SKM-1 (cell line): ENCODE measurements around the gene PSMA5.
"Not testable (repeated sequence)": the region's sequence is repeated elsewhere in the genome, so short reads cannot be mapped to it uniquely, and the experiment has no call there.

Experiments
- DNase-seq: peaks from one replicate; lab custom pipeline; 2025; ENCODE audit not compliant: unreplicated experiment; lab: John Stamatoyannopoulos, UW

PSMA5 gene

DNA sequence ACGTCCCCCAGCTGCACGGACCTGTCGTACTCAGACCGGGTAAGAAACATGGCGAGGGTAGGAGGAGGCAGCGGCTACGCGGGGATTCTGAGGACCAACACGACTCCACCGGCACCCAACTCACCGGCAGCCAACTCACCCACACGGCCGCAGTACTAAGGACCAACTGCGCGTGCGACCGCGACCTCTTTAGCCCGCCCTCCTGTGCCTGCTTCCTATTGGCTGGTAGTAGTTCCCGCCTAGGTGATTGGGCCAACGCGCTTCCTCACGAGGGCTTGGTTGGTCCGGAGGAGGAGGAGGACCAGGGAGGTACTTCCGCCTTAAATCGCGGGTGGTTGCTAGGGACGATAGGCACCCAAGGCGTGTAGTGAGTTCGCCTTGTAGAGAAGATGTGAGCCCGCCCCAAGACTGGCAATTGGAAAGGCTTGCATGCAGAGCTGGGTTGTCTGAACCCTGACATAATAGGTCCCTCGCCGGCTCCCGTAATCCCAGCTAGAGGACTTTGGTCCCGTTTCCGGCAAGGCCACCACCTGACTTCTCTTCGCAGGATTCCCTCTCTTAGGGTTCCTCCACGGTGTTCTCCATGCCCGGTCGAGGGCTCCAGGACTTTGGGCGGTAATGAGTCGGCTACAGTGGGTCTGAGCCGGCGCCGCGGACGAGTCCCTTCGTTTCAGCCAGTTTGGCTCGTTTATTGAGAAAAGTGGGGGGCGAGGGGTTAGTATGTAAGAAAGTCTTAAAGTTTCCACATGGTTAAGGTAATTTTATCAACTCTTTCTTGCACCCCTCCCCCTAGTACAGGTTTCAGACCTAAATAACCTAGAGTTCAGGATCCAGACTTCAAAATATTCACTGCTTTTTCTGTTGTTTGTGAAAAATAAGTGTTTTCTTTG, at the start of gene PSMA5:
Gene PSMA5 (minus strand): TSS at position 168 of the 890 bp plus-strand sequence. CDS start 118 bp downstream, at position 50.
- peak; percentile 97 for DNase-seq

DNA sequence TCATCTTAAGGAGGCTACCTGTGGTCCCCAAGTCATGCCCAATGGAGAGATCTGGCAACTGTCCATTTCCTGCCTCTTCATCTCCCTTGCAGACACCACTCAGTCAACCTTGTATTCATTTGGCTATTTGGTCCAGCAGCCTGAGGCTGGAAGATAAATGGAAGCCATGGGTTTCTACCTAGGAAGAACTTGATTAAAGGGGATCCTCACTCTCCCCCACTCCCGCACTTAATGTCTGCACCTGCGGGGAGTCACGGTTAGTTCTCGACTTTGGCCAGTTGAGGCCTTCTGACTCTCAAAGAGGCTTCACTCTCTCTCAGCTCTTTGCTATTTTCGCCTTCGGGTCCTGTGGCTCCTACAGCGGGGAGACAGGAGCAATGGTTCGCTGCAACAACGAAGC, 49.0 kb upstream of the PSMA5 start:
- DNase-seq = no peak

DNA sequence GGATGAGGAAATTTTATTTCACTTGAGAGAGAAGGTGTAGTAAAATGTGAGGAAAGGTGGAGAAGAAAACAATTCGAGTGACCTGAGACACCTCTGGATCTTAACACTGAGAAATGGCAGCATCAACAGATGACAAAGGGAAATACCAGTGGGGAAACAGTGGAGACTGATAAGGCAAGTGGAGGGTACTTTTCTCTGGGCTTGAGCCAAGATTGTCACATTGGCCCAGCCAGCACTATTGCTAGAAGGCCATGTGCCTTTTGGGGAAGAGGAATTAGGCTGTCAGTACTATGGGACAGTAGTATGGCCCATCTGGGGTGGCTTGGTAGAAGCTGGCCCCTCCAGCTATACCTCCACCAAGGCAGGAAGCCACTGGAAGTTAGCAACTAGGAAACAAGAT, 48.4 kb upstream of the PSMA5 start:
- DNase-seq = no peak

DNA sequence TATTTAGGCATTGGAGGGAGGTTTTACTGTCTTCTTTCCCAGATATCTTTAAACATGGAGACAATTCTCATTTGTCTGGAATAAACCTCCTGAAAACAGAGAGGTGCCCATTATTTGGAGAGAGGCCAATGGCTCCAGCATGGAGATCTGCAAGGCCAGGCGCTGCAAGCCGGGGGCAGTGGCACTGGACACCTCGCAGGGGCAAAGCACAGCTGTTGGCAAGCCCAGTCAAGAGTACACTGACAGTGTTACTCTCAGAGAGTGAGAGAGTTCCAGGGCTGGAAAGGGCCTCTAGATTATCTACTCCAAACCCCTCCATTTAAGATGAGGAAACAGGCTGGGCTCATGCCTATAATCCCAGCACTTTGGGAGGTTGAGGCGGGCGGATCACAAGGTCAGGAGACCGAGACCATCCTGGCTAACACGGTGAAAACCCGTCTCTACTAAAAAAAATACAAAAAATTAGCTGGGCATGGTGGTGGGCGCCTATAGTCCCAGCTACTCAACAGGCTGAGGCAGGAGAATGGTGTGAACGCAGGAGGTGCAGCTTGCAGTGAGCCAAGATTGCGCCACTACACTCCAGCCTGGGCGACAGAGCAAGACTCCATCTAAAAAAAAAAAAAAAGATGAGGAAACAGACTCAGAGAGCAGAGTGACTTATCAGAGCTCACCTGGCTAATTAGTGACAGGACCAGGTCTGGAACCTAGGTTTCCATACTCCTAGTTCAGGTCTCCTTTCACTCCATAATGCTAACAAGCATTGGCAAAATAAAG, 47.2 kb upstream of the PSMA5 start:
- not testable (repeated sequence) for DNase-seq

DNA sequence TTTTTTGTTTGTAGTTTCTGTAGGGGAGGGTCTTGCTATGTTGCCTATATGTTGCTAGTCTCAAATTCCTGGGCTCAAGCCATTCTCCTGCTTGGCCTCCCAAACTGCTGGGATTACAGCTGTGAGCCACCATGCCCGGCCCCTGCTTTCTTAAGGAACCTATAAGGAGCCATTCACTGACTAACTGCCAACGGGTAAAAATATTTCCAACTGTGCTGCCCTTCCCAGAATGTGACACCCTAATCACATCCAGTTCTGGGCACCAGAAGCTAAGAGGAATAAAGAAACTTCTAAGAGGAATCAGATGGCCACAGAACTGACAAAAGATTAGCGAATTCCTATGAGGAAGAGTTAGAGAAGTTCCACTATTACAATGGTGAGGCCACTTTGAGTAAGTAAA, 46.5 kb upstream of the PSMA5 start:
- no peak for DNase-seq

DNA sequence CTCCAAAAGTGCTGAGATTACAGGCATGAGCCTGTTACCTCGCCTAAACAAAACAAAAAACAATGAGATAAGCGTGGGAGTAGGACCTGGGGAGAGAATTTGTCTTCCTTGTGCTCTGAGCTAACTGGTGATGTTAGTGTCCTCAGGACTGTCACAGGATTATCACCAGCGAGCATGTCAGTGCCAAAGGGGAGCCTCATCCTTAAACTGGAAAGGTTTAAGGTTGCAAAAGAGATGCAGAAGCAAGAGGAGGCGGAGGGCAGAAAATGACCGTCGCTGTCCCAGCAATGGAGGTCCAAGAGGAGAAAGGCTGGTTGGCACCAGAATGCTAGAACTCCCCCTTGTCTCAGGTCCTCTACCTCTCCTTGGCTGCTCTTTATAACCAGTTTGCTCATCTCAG, 44.0 kb upstream of the PSMA5 start:
- DNase-seq = no peak

DNA sequence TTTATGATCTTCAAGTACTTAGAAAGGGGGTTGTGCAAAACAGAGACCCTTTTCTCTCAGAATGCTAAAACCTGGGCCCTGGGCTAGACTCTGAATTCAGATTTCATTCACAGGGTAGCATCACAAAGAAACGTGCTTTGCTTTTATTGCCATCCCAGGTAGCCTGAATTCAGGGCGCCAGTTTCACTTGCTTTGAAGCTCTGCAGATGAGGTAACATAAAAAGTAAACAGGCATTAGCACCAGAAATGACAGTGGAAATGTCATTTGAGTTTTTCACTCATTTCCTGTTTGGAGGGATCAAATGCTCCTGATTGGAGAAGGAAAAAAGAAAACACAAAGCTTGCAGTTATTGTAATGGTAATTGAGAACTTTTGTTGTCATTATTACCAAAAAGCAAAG, 42.7 kb upstream of the PSMA5 start:
- no peak for DNase-seq

DNA sequence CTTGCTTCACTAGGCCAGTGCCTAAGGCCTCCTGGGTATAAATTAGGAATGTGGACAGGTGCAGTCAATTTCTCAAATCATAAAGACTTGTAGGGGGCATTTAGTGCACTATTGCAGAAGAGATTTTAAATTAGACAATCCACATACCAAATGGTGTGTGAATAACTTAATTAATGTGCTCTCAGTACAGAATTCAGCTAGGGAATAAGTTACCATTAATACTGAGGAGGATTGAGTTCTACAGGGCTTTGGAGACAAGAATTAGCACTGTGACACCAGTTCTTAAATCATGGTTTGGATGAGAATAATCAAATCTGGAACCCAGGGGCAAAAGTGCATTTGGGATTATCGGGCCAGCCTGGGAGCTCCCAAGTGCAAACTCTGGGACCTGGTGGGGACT, 41.8 kb upstream of the PSMA5 start:
- DNase-seq = no peak

DNA sequence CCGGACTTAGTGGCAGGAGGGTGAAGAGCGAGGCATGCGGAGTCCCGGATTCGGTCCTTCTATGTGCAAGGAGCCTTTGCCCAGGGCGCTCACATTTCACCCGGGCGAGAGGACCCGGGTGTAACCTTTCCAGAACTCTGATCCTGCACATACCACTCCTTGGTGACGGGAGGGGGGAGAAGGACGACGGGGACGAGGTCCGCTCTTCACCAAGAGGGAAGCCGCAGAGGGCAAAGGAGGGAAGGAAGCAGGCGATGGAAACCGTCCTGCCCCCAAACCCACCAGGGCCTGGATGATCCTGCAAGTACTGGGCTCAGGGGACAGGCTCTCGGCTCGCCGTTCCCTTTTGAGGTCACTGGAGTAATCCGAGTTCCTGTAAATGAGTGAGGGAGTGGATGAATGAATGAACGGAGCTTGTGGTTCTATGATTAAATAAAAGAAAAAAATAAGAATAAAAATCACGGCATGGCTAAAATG, 41.1 kb upstream of the PSMA5 start:
- no peak for DNase-seq

DNA sequence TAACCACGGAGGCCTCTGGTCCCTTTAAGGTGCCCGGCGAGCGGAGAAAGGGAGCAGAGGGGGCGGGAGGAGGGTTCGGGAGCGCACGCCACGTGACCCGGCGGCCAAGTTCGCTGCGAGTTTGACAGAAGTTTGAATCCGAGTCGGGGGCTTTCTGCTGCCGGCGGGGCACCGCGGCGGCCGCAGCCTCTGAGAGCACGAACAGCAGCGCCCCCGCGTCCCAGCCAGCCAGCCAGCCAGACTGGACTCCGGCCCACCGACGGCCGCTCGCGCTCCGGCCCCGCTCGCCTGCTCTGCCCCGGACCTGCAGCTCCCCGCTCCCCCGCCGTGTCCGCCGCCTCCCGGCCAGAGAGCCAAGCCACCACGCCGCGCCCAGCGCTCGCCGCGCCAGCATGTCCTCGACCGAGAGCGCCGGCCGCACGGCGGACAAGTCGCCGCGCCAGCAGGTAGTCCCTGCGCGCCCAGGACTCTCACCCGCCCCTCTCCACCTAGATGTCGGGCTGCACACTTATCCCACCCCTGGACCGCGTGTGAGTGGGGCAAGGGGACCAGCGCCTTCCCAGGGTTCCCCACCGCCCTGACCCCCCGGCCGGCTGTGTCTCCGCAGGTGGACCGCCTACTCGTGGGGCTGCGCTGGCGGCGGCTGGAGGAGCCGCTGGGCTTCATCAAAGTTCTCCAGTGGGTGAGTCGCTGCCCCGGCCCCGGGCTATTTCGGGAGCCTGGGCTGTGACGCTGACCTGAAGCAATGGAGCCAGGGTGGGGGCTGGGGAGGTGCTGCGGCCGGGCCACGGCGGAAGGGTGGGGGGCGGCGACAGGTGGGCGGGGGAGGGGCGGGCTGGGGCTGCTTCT, 40.4 kb upstream of the PSMA5 start, which contains the start of gene SYPL2:
Gene SYPL2 (plus strand): TSS at position 95 of the 849 bp plus-strand sequence. CDS start 298 bp downstream, at position 393.
- no peak for DNase-seq

DNA sequence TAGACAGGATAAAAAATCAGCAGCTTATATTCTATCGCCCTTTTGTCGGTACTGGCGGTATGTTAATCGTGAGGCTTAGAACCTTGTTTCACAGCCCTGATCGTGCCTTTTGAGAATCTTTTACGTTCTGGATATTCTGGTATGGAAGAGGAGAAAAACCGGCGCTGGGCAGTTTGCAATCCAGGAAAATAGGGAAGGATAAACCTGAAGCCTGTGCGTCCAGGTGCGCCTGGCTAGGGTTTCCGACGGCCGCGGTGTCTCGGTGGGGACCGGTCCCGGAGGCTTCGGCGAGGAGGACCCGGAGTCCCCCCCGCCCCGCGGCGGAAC, 39.8 kb upstream of the PSMA5 start:
- no peak for DNase-seq

DNA sequence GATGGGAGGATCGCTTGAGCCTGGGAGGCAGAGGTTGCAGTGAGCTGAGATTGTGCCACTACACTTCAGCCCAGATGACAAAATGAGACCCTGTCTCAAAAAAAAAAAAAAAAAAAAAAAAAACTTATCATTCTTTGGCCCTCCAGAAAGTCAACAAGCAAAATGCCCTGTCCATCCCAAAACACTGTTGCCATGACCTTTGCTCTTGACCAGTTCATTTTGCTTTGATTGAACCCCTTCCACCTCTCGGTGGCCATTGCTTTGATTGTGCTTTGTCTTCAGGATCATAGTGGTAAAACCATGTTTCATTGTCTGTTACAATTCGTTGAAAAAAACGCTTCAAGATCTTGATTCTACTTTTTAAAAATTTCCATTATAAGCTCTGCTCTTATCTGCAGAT, 31.6 kb upstream of the PSMA5 start:
- DNase-seq = no peak

DNA sequence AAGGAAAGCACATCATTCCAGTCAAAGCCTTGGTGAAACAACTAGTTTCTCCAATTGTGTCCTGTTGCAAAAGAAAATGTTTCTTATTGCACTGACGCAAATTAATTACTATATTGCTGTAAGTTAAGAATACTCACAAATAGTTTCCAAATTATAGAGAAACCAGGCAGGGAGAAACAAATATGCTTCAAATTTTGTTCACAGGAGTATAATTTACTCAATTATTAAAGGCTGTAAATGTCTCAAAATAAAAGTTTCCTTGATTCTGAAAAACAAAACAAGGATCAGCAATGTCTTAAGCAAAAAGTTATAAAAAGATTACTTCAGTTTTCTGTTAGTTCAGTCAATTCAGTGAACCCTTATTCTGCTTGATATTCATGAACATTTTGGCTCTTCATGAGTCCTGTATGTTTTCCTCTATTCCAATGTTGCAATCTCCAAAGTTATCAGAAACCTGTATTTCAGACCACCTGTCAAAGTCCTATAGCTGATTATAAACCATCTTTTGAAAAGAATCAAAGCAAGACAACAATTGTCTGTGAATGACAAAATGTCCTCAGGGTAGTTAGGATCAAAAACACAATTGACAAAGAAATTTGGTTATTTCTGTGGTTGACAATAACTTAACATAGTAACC, 28.4 kb upstream of the PSMA5 start:
- no peak for DNase-seq

DNA sequence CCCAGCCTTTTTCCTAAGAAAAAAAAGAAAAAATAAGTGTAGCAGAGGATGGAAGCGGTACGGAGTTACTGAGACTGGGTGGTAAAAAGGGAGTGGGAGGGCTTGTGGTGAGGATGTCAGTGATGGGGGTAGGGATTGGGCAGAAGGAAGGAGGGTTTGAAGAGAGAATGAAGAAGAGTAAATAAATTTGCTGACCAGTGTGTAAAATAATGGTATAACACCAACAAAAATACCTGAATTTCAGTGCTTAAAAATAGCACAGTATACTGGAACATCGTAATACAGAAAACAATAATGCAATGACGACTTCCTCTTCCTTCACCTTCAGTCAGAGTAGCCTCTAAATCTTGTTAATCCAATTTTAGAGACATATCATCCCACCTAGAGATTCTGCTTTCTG, 21.3 kb upstream of the PSMA5 start:
- no peak for DNase-seq

DNA sequence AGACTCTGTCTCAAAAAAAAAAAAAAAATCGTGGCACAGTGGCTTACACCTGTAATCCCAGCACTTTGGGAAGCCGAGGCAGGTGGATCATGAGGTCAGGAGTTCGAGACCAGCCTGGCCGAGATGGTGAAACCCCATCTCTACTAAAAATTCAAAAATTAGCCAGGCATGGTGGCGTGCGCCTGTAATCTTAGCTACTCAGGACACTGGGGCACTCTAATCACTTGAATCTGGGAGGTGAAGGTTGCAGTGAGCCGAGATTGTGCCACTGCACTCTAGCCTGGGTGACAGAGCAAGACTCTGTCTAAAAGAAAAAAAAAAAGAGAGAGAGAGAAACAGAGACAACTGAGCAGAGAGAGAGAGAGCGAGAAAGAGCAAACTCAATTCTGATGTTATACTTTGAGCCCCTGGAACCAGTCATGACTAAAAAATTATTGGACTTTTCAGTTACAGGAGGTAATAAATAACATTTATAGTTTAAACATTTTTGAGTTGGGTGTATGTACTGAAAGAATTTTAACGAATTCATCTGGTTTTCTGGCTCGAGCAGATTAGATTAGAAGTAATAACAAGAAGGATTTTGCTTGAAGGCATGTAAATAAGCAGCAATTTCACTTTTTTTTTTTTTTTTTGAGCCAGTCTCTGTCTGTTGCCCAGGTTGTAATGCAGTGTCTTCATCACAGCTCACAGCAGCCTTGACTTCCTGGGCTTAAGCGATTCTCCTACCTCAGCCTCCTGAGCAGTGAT, 19.9 kb upstream of the PSMA5 start:
- DNase-seq = not testable (repeated sequence)

DNA sequence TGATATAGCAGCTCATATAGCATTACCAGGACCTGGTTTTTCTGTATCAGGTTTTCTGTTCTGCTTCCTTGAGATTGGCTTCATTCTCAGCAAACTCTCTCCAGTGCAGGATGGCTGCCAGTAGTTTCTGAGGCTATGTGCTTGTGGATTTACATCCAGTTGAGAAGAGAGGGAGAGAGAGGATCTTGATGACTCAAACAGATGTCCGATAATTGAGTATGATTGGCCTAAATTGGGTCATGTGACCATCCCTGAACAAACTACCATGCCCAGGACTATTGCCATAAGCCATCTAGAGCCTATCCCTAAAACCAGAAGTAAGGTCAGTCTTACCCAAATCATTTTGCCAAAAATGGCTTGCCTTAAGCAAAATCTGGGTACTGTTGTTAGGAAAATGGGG, 18.1 kb upstream of the PSMA5 start:
- no peak for DNase-seq

DNA sequence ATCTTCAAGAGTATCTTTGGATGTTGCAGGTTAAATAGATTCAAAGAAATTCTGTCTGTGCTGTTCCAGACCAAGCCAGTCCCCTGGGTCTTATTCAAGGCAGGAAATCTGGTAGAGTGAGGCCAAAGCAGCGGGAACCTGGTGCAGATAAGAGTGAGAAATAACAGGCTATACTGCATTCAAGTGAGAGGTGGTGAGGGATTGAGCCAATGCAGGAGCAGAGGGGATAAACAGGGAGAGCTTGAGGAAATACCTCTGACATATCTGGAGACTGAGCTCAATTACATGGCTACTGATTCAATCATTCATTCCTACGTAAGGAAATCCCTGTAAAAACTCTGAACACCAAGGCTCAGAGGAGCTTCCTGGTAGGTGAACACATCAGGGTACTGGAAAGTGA, 17.2 kb upstream of the PSMA5 start:
- no peak for DNase-seq

DNA sequence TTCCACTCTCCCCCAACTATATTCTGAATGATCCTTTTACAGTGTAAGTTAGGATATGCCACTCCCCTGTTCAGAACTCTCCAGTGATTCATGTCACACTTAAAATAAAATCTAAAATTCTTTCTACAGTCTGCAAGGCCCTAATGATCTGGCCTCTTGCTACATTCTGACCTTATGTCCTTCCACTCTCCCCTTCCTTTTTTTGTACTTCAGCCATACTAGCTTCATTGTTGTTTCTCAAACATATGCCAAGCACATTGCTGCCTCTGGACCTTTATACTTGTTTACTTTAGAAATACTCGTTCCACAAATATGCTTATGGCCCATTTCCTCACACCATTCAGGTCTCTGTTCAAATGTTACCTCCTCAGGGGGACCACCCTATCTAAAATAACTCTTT, 14.8 kb upstream of the PSMA5 start:
- DNase-seq = no peak

DNA sequence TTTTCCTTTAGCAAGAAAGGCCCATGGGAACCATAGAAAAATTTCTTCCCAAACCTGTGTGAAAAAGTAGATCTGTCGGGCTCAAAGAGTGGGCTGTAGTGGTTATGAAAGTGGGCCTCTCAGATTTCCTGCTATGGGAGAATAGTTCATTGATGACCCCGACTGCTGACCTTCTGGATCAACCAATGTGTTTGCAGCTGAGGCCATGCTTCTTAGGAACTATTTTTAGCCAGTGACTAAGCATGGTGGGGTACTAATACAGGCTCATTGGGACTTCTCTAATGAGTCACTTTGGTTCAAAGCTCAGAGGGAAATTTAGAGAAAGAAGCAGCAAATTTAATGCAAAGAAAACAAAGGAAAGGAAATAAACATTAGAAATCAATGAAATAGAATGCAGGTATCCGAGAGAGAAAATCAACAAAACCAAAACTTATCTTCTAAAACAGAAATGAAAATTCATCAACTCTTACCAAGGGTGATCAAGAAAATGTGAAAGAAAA, 12.6 kb upstream of the PSMA5 start:
- no peak for DNase-seq

DNA sequence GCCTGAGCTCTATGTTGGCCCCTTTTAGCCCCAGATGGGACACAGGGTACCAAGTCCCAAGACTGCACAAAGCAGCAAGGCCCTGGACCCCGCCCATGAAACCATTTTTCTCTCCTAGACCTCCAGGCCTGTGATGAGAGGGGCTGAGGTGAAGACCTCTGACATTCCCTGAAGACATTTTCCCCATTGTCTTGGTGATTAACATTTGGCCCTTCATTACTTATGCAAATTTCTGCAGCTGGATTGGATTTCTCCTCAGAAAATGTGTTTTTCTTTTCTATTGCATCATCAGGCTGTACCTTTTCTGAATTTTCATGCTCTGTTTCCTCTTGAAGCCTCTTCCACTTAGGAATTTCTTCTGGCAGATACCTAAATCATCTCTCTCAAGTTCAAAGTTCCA, 8.2 kb upstream of the PSMA5 start:
- DNase-seq = no peak
